Measurements from ENCODE around the gene PRKAR2B. TPM values are rescaled to one million over a fixed set of nuclear protein-coding genes. Genes with fewer than 3 reads are reported as not detected.
"Not testable (repeated sequence)": the region's sequence is repeated elsewhere in the genome, so short reads cannot be mapped to it uniquely, and the experiment has no call there.

Gene PRKAR2B
- total RNA-seq, 1 donor from 2014 or later, result 1.0 TPM

DNA sequence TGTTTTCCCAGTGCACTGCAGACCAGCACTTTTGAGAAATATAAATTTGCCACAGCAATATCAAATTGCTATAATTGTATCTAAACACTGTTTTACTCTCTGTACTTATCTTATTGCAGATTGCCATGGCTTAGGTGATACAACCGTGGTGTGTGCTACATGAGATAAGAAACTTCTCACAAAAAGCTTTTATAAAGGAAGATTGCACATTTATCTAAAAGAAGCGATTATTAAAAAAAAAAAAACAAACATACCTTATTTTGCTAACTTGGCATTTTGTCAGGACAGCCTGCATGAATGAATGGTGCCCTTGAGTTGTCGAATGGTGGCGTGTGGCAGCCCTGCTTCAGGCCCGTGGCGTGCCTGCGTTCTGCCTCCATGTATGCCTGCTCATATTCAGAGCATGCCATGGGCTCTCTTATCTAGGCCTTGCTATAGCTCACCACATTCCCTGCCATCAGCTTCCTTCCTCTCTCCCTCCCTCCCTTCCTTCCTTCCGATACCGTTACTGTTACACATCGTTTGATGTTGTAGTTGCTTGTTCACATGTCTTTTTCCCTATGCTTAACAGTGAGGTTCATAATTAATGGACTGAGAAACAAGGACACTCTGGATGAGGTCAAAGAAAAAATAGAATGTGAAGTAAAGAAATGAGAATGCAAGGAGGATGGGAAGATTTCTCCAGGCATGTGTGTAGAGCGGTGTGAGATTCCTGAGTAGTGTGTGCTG lies 34.9 kb downstream of the PRKAR2B start:
- Mint-ChIP-seq H3K27ac (no peak overlapping the region), H3K4me3 (no peak overlapping the region), H3K27me3 (ENCODE audit: insufficient read depth) (peaks cover 10% of the 10 kb centered on the region), H3K9me3 (no peaks in the 10 kb centered on the region), H3K36me3 (ENCODE audit: low read depth) (no peaks in the 10 kb centered on the region), H3K4me1 (ENCODE audit: low read depth) (no peaks in the 10 kb centered on the region)
- no peak for DNase-seq (ENCODE audit: low spot score)
- intact Hi-C loops (cut with micrococcal nuclease), result no loop called here

DNA sequence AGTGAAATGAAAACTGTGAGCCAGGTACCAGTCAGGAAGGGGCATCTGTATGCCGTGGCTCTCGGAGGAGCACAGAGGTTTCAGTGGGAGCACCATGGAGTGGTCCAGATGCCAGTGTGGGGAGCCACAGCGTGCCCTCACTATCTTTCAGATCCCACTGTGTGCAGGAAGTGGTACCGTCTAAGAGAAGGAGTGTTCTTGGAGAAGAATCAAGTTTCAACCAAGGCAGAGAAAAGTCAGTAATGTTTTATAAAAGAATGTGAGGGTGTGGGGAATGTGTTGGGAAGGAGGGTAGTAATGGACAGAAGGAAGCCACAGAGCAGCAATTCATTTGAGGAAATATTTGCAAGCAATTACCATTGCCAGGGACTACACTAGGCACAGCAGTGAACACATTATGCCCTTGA lies 35.6 kb downstream of the PRKAR2B start:
- H3K4me1 Mint-ChIP-seq (ENCODE audit: low read depth), result no peaks in the 10 kb centered on the region
- intact Hi-C loops (cut with micrococcal nuclease), result no loop called here
- DNase-seq (ENCODE audit: low spot score), result no peak
- H3K36me3 Mint-ChIP-seq (ENCODE audit: low read depth), result no peaks in the 10 kb centered on the region
- no peak overlapping the region for H3K4me3 Mint-ChIP-seq
- peaks cover 10% of the 10 kb centered on the region for H3K27me3 Mint-ChIP-seq (ENCODE audit: insufficient read depth)
- no peak overlapping the region for H3K27ac Mint-ChIP-seq
- H3K9me3 Mint-ChIP-seq, result no peaks in the 10 kb centered on the region

DNA sequence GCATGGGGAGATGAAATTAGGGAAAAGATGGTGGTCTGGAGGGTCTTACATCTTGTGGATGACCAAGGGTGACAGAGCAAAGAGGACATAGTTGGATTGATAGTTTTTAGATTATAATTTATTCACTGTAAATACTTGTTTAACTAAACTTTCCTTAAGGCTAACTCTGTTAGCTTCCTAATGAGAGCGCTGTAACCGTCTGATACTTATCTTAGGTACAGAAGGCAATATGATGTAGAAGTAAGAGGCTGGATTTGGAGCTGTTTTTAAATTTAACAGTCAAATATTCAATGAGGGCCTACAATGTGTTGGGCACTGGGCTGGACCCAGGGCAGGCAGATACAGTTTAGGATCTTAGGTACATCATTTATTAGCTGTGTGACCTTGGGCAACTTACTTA lies 36.0 kb downstream of the PRKAR2B start:
- Mint-ChIP-seq H3K4me3 (no peak overlapping the region), H3K9me3 (no peaks in the 10 kb centered on the region), H3K27me3 (ENCODE audit: insufficient read depth) (peaks cover 10% of the 10 kb centered on the region), H3K27ac (no peak overlapping the region), H3K36me3 (ENCODE audit: low read depth) (no peaks in the 10 kb centered on the region), H3K4me1 (ENCODE audit: low read depth) (no peaks in the 10 kb centered on the region)
- DNase-seq (ENCODE audit: low spot score), result no peak
- intact Hi-C loops (cut with micrococcal nuclease), result no loop called here

- Mint-ChIP-seq H3K27ac (no peak overlapping the region), H3K36me3 (ENCODE audit: low read depth) (no peaks in the 10 kb centered on the region), H3K27me3 (ENCODE audit: insufficient read depth) (peaks cover 3% of the 10 kb centered on the region), H3K4me1 (ENCODE audit: low read depth) (no peaks in the 10 kb centered on the region), H3K9me3 (no peaks in the 10 kb centered on the region), H3K4me3 (no peak overlapping the region)
- intact Hi-C loops (cut with micrococcal nuclease), result no loop called here
- DNase-seq (ENCODE audit: low spot score), result no peak
Measured at GRCh38 chr7:107085180-107085579, 40.7 kb downstream of the PRKAR2B start.

DNA sequence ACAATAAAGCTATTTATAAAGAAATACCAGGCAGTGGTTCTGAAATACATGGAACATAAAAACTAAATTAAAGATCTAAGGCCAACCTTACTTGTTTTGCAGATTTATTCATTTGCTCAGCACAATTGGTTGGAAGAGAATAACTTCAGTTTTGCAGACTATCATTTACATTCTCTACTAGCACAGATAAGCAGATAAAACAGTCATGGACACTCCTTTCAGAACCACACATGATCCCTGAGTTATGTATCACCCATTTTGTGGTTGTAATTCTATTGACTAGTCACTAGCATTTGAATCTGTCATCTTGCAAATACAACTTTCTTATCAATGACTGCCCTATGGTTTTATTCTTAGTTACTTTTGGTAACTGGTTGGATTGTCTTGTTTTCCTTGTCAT lies 45.1 kb downstream of the PRKAR2B start:
- Mint-ChIP-seq H3K27me3 (ENCODE audit: insufficient read depth) (peaks cover 8% of the 10 kb centered on the region), H3K4me1 (ENCODE audit: low read depth) (no peaks in the 10 kb centered on the region), H3K36me3 (ENCODE audit: low read depth) (no peaks in the 10 kb centered on the region), H3K4me3 (no peak overlapping the region), H3K27ac (no peak overlapping the region), H3K9me3 (no peaks in the 10 kb centered on the region)
- intact Hi-C loops (cut with micrococcal nuclease), result no loop called here
- DNase-seq (ENCODE audit: low spot score), result no peak

GRCh38 chr7:107090457-107090856 lies 46.0 kb downstream of the PRKAR2B start:
- Mint-ChIP-seq H3K27ac (no peak overlapping the region), H3K27me3 (ENCODE audit: insufficient read depth) (peaks cover 10% of the 10 kb centered on the region)
- intact Hi-C loops (cut with micrococcal nuclease), result no loop called here

GRCh38 chr7:107091306-107091705 lies 46.8 kb downstream of the PRKAR2B start:
- Mint-ChIP-seq H3K36me3 (ENCODE audit: low read depth) (no peaks in the 10 kb centered on the region), H3K4me3 (no peak overlapping the region), H3K27me3 (ENCODE audit: insufficient read depth) (peaks cover 17% of the 10 kb centered on the region), H3K27ac (no peak overlapping the region), H3K9me3 (no peaks in the 10 kb centered on the region), H3K4me1 (ENCODE audit: low read depth) (no peaks in the 10 kb centered on the region)
- DNase-seq (ENCODE audit: low spot score), result no peak
- intact Hi-C loops (cut with micrococcal nuclease), result no loop called here

More at GRCh38 chr7:107090457-107090856, 46.0 kb downstream of the PRKAR2B start:
- no peak for DNase-seq (ENCODE audit: low spot score)
- Mint-ChIP-seq H3K36me3 (ENCODE audit: low read depth) (no peaks in the 10 kb centered on the region), H3K4me1 (ENCODE audit: low read depth) (no peaks in the 10 kb centered on the region), H3K9me3 (no peaks in the 10 kb centered on the region), H3K4me3 (no peak overlapping the region)

GRCh38 chr7:107093671-107094070 lies 49.2 kb downstream of the PRKAR2B start:
- peaks cover 19% of the 10 kb centered on the region for H3K27me3 Mint-ChIP-seq (ENCODE audit: insufficient read depth)
- intact Hi-C loops (cut with micrococcal nuclease); H3K36me3 Mint-ChIP-seq (ENCODE audit: low read depth); H3K4me3 Mint-ChIP-seq; H3K27ac Mint-ChIP-seq; H3K4me1 Mint-ChIP-seq (ENCODE audit: low read depth); DNase-seq (ENCODE audit: low spot score); H3K9me3 Mint-ChIP-seq: not testable (repeated sequence)

GRCh38 chr7:107099154-107099553 lies 54.6 kb downstream of the PRKAR2B start:
- H3K9me3 Mint-ChIP-seq; intact Hi-C loops (cut with micrococcal nuclease); H3K4me3 Mint-ChIP-seq; H3K4me1 Mint-ChIP-seq (ENCODE audit: low read depth); DNase-seq (ENCODE audit: low spot score); H3K36me3 Mint-ChIP-seq (ENCODE audit: low read depth); H3K27ac Mint-ChIP-seq: not testable (repeated sequence)
- H3K27me3 Mint-ChIP-seq (ENCODE audit: insufficient read depth), result peaks cover 20% of the 10 kb centered on the region

DNA sequence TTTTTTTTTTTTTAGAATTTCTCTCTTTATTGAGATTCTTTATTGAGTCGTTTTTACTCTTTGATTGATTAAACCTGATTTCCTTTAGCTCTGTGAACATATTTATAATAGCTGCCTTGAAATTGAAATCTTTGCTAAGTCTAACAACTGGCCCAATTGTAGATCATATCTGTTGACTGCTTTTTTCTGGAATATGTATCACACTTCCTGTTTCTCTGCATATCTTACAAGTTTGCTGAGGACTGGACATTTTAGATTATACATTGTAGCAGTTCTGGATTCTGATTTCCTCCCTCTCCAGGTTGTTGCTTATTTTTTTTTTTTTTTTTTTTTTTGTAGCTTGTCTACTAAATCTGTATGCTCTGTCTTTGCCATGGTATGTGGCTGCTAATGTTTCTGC lies 56.3 kb downstream of the PRKAR2B start:
- Mint-ChIP-seq H3K27me3 (ENCODE audit: insufficient read depth) (peaks cover 10% of the 10 kb centered on the region), H3K9me3 (peaks cover 5% of the 10 kb centered on the region), H3K36me3 (ENCODE audit: low read depth) (no peaks in the 10 kb centered on the region), H3K4me1 (ENCODE audit: low read depth) (no peaks in the 10 kb centered on the region), H3K27ac (no peak overlapping the region), H3K4me3 (no peak overlapping the region)
- DNase-seq (ENCODE audit: low spot score), result no peak
- intact Hi-C loops (cut with micrococcal nuclease), result no loop called here

GRCh38 chr7:107103369-107103768 lies 58.9 kb downstream of the PRKAR2B start:
- Mint-ChIP-seq H3K27me3 (ENCODE audit: insufficient read depth) (peaks cover 5% of the 10 kb centered on the region), H3K36me3 (ENCODE audit: low read depth) (no peaks in the 10 kb centered on the region), H3K4me1 (ENCODE audit: low read depth) (no peaks in the 10 kb centered on the region), H3K4me3 (no peak overlapping the region), H3K27ac (no peak overlapping the region), H3K9me3 (peaks cover 5% of the 10 kb centered on the region)
- intact Hi-C loops (cut with micrococcal nuclease), result no loop called here
- DNase-seq (ENCODE audit: low spot score), result no peak

DNA sequence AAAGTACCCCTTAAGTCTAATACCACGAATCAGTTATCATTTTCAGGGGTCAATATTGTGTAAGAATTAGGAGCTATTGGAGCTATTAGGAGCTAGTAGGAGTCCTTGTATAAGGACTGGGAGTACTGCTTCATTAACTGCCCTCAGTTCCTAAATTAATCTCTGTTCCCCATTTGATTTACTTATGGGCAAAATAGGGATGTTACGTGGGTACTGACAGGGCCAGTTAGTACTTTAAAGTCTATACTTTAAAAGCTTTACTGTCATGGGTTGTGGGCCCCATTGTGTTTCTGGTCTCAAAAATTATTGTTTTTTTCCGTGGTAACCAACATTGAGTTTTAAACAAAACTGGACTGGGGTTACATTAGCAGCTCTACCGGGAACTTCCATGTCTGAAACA lies 60.3 kb downstream of the PRKAR2B start:
- intact Hi-C loops (cut with micrococcal nuclease), result no loop called here
- H3K4me3 Mint-ChIP-seq, result no peak overlapping the region

DNA sequence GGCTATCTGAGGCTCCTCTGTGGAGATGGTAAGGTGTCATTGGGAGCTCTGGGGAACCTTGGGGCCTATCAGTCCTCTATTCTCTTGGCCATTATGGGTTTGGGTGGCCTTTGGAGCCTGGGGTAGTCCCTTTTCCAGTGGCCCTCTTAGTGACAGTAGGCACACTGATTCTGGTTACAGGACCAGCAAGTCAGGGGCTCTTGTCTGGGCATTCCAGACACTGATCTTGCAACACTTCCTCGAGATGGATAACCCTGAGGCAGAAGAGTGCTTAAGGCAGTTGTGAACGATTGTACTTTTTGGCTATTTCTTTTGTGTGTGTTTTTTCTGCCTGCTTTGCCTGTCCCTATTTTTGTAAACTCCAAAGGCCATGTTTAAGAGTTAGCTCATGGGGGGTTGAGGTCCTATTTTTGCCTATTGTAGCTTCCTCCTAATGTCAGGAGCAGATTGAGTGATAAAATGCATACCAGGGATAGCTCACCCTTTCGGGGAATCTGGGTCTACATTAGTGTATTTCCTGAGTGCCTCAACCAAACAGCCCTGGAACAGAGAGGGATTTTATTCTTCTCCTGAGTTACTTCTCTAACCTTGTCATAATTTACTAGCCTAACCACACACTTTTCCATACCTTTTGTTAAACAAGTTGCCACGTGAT lies 61.2 kb downstream of the PRKAR2B start:
- Mint-ChIP-seq H3K9me3 (no peaks in the 10 kb centered on the region), H3K4me3 (no peak overlapping the region), H3K36me3 (ENCODE audit: low read depth) (no peaks in the 10 kb centered on the region), H3K4me1 (ENCODE audit: low read depth) (no peaks in the 10 kb centered on the region), H3K27ac (no peak overlapping the region), H3K27me3 (ENCODE audit: insufficient read depth) (peaks cover 5% of the 10 kb centered on the region)
- no peak for DNase-seq (ENCODE audit: low spot score)
- intact Hi-C loops (cut with micrococcal nuclease), result no loop called here

More for the DNA sequence above, 60.3 kb downstream of the PRKAR2B start:
- H3K9me3 Mint-ChIP-seq, result peaks cover 4% of the 10 kb centered on the region
- peaks cover 5% of the 10 kb centered on the region for H3K27me3 Mint-ChIP-seq (ENCODE audit: insufficient read depth)
- H3K4me1 Mint-ChIP-seq (ENCODE audit: low read depth), result no peaks in the 10 kb centered on the region
- H3K36me3 Mint-ChIP-seq (ENCODE audit: low read depth), result no peaks in the 10 kb centered on the region
- no peak overlapping the region for H3K27ac Mint-ChIP-seq
- DNase-seq (ENCODE audit: low spot score), result no peak

All from activated T-helper 1 cell treated with anti-CD3 and anti-CD28 coated beads, Interleukin-12 subunit alpha, Interleukin-12 subunit beta, Interleukin-2, Interleukin-4 antibody, amounts not matched to agents 30 ng/mL and 10 ng/mL and 1 ng/mL, durations not matched to agents 14 hours and 24 hours and 36 hours (primary cell).